Airway epithelial cell (primary cell): Measurements from ENCODE around the gene EMC8. TPM values are rescaled to one million over a fixed set of nuclear protein-coding genes. Genes with fewer than 3 reads are reported as not detected.

Experiments used
- total RNA-seq: library from RNA; depleted of rRNA; stranded (reverse); fragments of >200 nt; gene quantifications from 2 replicates; pipeline ENCODE4 v1.2.3, GENCODE V29; 2015

The EMC8 gene
- 42.9 and 56.0 TPM in 2 replicates for total RNA-seq

GRCh38 chr16:85799497-85800320, at the start of gene EMC8, which contains the start of gene COX4I1:
Gene EMC8, minus strand, starts transcription at chr16:85799544. Its CDS starts 249 bp downstream, at chr16:85799295.
Gene COX4I1, plus strand, starts transcription at chr16:85799695. Its CDS starts 1,511 bp downstream, at chr16:85801206.

GRCh38 chr16:85750827-85751697, 48.3 kb downstream of the EMC8 start, which contains the start of gene C16orf74:
Gene C16orf74, minus strand, starts transcription at chr16:85751096. Its CDS starts 15,879 bp downstream, at chr16:85735217.

Other genes starting within 250 kb of the EMC8 start
- gene GSE1, start 186.2 kb downstream of the EMC8 start, total RNA-seq = 14.2 and 21.1 TPM in 2 replicates
- gene GINS2, start 110.6 kb downstream of the EMC8 start, total RNA-seq = 22.4 and 25.1 TPM in 2 replicates
- gene C16orf74, start 48.4 kb downstream of the EMC8 start, total RNA-seq = 62.1 and 68.8 TPM in 2 replicates
- 605 and 677 TPM in 2 replicates for gene COX4I1, start 151 bp upstream of the EMC8 start, total RNA-seq
- not detected in 2 replicates for gene IRF8, start 99.6 kb upstream of the EMC8 start, total RNA-seq